HepG2 (cell line): ENCODE data around the gene PTMA. TPM values are rescaled to one million over a fixed set of nuclear protein-coding genes. Genes with fewer than 3 reads are reported as not detected.

Source experiments
- ASH2L ChIP-seq: fragments of 300-600, 200-600 bp; sonication (generic); IDR thresholded peaks from 2 replicates; pipeline ENCODE4 v1.7.0; 2017; ENCODE audit warnings: low read depth, mild to moderate bottlenecking, moderate library complexity, mixed read lengths, low read length; ENCODE audit not compliant: insufficient read length
- FOXA3 ChIP-seq: IDR thresholded peaks from 2 replicates; pipeline ENCODE4 v1.6.1; 2016; ENCODE audit warnings: missing genetic modification reagents, missing compliant biosample characterization
- FOXO1 ChIP-seq: sonication (generic); formaldehyde crosslinking; IDR thresholded peaks from 2 replicates; pipeline ENCODE4 v1.4.0; 2020; ENCODE audit warnings: missing genetic modification reagents
- HNF4A ChIP-seq: sonication (generic); formaldehyde crosslinking; IDR thresholded peaks from 2 replicates; pipeline ENCODE4 v1.4.0; 2020; ENCODE audit warnings: missing genetic modification reagents
- SAFB2 ChIP-seq: sonication (generic); formaldehyde crosslinking; IDR thresholded peaks from 2 replicates; pipeline ENCODE4 v1.5.1; 2020; ENCODE audit warnings: missing genetic modification reagents, low read depth, mild to moderate bottlenecking, borderline replicate concordance
- SKI ChIP-seq: fragments of 450-650 bp; IDR thresholded peaks from one replicate; pipeline ENCODE4 v1.6.1; 2018; ENCODE audit warnings: mild to moderate bottlenecking; ENCODE audit not compliant: partially characterized antibody
- TARDBP ChIP-seq: sonication (generic); formaldehyde crosslinking; IDR thresholded peaks from 2 replicates; pipeline ENCODE4 v1.8.0; 2022; ENCODE audit warnings: mild to moderate bottlenecking, missing genetic modification reagents
- YEATS2 ChIP-seq: sonication (generic); formaldehyde crosslinking; IDR thresholded peaks from 2 replicates; pipeline ENCODE4 v1.4.0; 2020; ENCODE audit warnings: missing genetic modification reagents, borderline replicate concordance
- ZNF430 ChIP-seq: sonication (generic); formaldehyde crosslinking; IDR thresholded peaks from 2 replicates; pipeline ENCODE4 v1.9.0; 2021; ENCODE audit warnings: mild to moderate bottlenecking, missing genetic modification reagents
- ZNF510 ChIP-seq: sonication (generic); formaldehyde crosslinking; IDR thresholded peaks from 2 replicates; pipeline ENCODE4 v1.4.0; 2020; ENCODE audit warnings: low read depth, mild to moderate bottlenecking, missing genetic modification reagents
- ZNF747 ChIP-seq: sonication (generic); formaldehyde crosslinking; IDR thresholded peaks from 2 replicates; pipeline ENCODE4 v1.8.1; 2023; ENCODE audit warnings: missing genetic modification reagents, mild to moderate bottlenecking, borderline replicate concordance
- ZNF768 ChIP-seq: sonication (generic); formaldehyde crosslinking; IDR thresholded peaks from 2 replicates; pipeline ENCODE4 v1.4.0; 2020; ENCODE audit warnings: missing genetic modification reagents
- ZNF792 ChIP-seq: IDR thresholded peaks from 2 replicates; pipeline ENCODE4 v1.6.1; 2016
- ZZZ3 ChIP-seq: sonication (generic); formaldehyde crosslinking; IDR thresholded peaks from 2 replicates; pipeline ENCODE4 v1.4.0; 2020; ENCODE audit warnings: missing genetic modification reagents, mild to moderate bottlenecking, borderline replicate concordance
- polyA plus RNA-seq, 8 experiments: library from polyadenylated mRNA; depleted of rRNA in 3 of 8; stranded (reverse) in 7 of 8; unstranded in 1 of 8; fragments of >200 nt; fragmentation: Illumina TruSeq in 4 of 8; extraction: Trizol in 4 of 8; gene quantifications; 2 replicates each; pipeline versions ENCODE4 v1.2.1 to v1.2.3, GENCODE V29; 2011 to 2016; ENCODE audit warnings: low read depth in 4 of 8, missing spikeins in 1 of 8, mixed read lengths in 1 of 8; ENCODE audit not compliant: insufficient read depth in 1 of 8
- total RNA-seq, 5 experiments: library from RNA; depleted of rRNA; stranded (reverse); fragments of >200 nt; fragmentation: Illumina TruSeq; extraction: Trizol; gene quantifications; 2 replicates each; pipeline ENCODE4 v1.2.3, GENCODE V29; 2016; ENCODE audit warnings: low read depth in 1 of 5
- TF ChIP-seq, protein P1 (sequence below): IDR thresholded peaks from 2 replicates; pipeline ENCODE4 v1.4.0; 2020; ENCODE audit warnings: mild to moderate bottlenecking, missing genetic modification reagents
- TF ChIP-seq, protein P2 (sequence below): sonication (generic); formaldehyde crosslinking; conservative IDR thresholded peaks from 2 replicates; pipeline ENCODE4 v1.4.0; 2020; ENCODE audit warnings: mild to moderate bottlenecking, missing genetic modification reagents, moderate library complexity
- TF ChIP-seq, protein P3 (sequence below): sonication (generic); formaldehyde crosslinking; IDR thresholded peaks from 2 replicates; pipeline ENCODE4 v1.4.0; 2020; ENCODE audit warnings: missing genetic modification reagents

PTMA gene
- total and polyA plus RNA-seq, 2 of the 13 experiments (the other 11 are each of a cell fraction or from before 2014, with no cell fraction given), result 190 to 1,086 TPM

DNA sequence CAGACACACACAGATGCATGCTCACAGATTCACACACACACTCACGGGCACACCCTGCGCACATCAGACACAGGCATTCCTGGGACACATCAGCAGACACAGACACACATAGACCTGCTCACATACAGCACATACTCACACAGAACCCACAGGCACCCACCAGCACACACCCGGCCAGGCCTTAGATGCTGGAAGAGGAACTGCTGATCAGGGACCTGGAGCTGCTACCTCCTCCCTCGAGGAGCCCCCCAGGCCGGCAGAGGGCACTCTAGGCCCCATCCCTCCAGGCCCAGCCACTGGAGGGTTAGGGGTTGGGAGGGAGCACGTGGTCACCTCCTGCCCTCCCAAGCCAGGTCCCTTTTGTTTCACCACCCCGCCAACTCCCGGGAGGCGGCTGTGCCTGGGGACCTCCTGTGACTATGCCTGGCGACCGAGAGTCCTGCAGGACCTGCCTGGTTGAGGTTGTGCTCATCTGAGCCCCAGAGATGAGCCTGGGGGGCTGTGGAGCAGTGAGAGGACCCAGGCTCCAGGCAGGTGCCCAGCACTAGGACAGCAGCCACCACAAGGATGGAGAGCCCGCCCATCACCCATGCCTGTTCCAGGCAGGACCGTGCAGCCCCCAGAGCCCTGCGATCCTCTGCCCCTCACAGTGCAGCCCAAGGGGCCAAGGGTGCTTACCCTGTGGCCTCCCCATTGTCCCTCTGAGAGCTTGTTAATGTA lies 21.0 kb upstream of the PTMA start (continued):
- TF ChIP-seq, protein P1, sequence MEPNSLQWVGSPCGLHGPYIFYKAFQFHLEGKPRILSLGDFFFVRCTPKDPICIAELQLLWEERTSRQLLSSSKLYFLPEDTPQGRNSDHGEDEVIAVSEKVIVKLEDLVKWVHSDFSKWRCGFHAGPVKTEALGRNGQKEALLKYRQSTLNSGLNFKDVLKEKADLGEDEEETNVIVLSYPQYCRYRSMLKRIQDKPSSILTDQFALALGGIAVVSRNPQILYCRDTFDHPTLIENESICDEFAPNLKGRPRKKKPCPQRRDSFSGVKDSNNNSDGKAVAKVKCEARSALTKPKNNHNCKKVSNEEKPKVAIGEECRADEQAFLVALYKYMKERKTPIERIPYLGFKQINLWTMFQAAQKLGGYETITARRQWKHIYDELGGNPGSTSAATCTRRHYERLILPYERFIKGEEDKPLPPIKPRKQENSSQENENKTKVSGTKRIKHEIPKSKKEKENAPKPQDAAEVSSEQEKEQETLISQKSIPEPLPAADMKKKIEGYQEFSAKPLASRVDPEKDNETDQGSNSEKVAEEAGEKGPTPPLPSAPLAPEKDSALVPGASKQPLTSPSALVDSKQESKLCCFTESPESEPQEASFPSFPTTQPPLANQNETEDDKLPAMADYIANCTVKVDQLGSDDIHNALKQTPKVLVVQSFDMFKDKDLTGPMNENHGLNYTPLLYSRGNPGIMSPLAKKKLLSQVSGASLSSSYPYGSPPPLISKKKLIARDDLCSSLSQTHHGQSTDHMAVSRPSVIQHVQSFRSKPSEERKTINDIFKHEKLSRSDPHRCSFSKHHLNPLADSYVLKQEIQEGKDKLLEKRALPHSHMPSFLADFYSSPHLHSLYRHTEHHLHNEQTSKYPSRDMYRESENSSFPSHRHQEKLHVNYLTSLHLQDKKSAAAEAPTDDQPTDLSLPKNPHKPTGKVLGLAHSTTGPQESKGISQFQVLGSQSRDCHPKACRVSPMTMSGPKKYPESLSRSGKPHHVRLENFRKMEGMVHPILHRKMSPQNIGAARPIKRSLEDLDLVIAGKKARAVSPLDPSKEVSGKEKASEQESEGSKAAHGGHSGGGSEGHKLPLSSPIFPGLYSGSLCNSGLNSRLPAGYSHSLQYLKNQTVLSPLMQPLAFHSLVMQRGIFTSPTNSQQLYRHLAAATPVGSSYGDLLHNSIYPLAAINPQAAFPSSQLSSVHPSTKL, result peak; percentile 59
- TF ChIP-seq FOXA3 (peak; percentile 54; the same call in 1 of the 2 replicates), TARDBP (CRISPR knock-in tag) (peak; percentile 84; the same call in 1 of the 2 replicates), ZNF510 (CRISPR knock-in tag) (peak; percentile 83; the same call in 1 of the 2 replicates), HNF4A (CRISPR knock-in tag) (no peak), ZZZ3 (CRISPR knock-in tag) (0 out of 2 replicates have a peak, but pooled peaks have one; percentile 46), ZNF792 (CRISPR knock-in tag) (no peak), ZNF768 (CRISPR knock-in tag) (peak; percentile 68), ZNF747 (CRISPR knock-in tag) (peak; percentile 67), SAFB2 (no peak), FOXO1 (peak; percentile 21), ZNF430 (no peak; the same call in 1 of the 2 replicates), SKI (no peak), ASH2L (no peak), YEATS2 (CRISPR knock-in tag) (peak; percentile 84)
- TF ChIP-seq, protein P2, sequence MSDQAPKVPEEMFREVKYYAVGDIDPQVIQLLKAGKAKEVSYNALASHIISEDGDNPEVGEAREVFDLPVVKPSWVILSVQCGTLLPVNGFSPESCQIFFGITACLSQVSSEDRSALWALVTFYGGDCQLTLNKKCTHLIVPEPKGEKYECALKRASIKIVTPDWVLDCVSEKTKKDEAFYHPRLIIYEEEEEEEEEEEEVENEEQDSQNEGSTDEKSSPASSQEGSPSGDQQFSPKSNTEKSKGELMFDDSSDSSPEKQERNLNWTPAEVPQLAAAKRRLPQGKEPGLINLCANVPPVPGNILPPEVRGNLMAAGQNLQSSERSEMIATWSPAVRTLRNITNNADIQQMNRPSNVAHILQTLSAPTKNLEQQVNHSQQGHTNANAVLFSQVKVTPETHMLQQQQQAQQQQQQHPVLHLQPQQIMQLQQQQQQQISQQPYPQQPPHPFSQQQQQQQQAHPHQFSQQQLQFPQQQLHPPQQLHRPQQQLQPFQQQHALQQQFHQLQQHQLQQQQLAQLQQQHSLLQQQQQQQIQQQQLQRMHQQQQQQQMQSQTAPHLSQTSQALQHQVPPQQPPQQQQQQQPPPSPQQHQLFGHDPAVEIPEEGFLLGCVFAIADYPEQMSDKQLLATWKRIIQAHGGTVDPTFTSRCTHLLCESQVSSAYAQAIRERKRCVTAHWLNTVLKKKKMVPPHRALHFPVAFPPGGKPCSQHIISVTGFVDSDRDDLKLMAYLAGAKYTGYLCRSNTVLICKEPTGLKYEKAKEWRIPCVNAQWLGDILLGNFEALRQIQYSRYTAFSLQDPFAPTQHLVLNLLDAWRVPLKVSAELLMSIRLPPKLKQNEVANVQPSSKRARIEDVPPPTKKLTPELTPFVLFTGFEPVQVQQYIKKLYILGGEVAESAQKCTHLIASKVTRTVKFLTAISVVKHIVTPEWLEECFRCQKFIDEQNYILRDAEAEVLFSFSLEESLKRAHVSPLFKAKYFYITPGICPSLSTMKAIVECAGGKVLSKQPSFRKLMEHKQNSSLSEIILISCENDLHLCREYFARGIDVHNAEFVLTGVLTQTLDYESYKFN (CRISPR knock-in tag), result peak; percentile 40; the same call in 1 of the 2 replicates
- TF ChIP-seq, protein P3, sequence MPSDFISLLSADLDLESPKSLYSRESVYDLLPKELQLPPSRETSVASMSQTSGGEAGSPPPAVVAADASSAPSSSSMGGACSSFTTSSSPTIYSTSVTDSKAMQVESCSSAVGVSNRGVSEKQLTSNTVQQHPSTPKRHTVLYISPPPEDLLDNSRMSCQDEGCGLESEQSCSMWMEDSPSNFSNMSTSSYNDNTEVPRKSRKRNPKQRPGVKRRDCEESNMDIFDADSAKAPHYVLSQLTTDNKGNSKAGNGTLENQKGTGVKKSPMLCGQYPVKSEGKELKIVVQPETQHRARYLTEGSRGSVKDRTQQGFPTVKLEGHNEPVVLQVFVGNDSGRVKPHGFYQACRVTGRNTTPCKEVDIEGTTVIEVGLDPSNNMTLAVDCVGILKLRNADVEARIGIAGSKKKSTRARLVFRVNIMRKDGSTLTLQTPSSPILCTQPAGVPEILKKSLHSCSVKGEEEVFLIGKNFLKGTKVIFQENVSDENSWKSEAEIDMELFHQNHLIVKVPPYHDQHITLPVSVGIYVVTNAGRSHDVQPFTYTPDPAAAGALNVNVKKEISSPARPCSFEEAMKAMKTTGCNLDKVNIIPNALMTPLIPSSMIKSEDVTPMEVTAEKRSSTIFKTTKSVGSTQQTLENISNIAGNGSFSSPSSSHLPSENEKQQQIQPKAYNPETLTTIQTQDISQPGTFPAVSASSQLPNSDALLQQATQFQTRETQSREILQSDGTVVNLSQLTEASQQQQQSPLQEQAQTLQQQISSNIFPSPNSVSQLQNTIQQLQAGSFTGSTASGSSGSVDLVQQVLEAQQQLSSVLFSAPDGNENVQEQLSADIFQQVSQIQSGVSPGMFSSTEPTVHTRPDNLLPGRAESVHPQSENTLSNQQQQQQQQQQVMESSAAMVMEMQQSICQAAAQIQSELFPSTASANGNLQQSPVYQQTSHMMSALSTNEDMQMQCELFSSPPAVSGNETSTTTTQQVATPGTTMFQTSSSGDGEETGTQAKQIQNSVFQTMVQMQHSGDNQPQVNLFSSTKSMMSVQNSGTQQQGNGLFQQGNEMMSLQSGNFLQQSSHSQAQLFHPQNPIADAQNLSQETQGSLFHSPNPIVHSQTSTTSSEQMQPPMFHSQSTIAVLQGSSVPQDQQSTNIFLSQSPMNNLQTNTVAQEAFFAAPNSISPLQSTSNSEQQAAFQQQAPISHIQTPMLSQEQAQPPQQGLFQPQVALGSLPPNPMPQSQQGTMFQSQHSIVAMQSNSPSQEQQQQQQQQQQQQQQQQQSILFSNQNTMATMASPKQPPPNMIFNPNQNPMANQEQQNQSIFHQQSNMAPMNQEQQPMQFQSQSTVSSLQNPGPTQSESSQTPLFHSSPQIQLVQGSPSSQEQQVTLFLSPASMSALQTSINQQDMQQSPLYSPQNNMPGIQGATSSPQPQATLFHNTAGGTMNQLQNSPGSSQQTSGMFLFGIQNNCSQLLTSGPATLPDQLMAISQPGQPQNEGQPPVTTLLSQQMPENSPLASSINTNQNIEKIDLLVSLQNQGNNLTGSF (CRISPR knock-in tag), result no peak
